Uterus (tissue), 4 donors: ENCODE measurements around the gene ACOT7. TPM values are rescaled to one million over a fixed set of nuclear protein-coding genes. Genes with fewer than 3 reads are reported as not detected.
A peak's percentile ranks its signal among the peaks of the same experiment; 100 is the strongest.

Experiments used
- DNase-seq, 2 donors: peaks; one replicate each; pipeline ENCODE4 v3.0.0-alpha.2; 2019 to 2020
- H3K27ac ChIP-seq, 2 donors: fragments of 200-600 bp; sonication (generic); 1 replicate in 1 of 2; 2 replicates in 1 of 2; pipeline ENCODE4 v1.5.1; 2016 to 2018
- H3K27me3 ChIP-seq, 2 donors: fragments of 200-600 bp; sonication (generic); one replicate each; pipeline ENCODE4 v1.5.1; 2018 to 2019; ENCODE audit warnings: control low read depth in 1 of 2
- H3K36me3 ChIP-seq, 2 donors: fragments of 200-600 bp; sonication (generic); one replicate each; pipeline ENCODE4 v1.5.1; 2019; ENCODE audit warnings: control low read depth in 1 of 2
- H3K4me1 ChIP-seq, 2 donors: fragments of 200-600 bp; sonication (generic); one replicate each; pipeline ENCODE4 v1.5.1; 2018 to 2019; ENCODE audit warnings: control low read depth in 1 of 2
- H3K4me3 ChIP-seq, 2 donors: fragments of 200-600 bp; sonication (generic); 1 replicate in 1 of 2; 2 replicates in 1 of 2; pipeline ENCODE4 v1.5.1; 2018 to 2019; ENCODE audit warnings: mild to moderate bottlenecking in 1 of 2
- H3K9me3 ChIP-seq, 2 donors: fragments of 200-600 bp; sonication (generic); one replicate each; pipeline ENCODE4 v1.5.1; 2019; ENCODE audit warnings: control low read depth in 1 of 2
- POLR2A ChIP-seq, 2 donors: fragments of 450-650 bp; IDR thresholded peaks; one replicate each; pipeline ENCODE4 v1.6.1; 2016; ENCODE audit warnings: antibody characterized with exemption in 2 of 2, mild to moderate bottlenecking in 1 of 2, moderate library complexity in 1 of 2
- intact Hi-C: fragments of 100-400 bp; cut with DNase I; formaldehyde crosslinking; loops from one replicate; pipeline ENCODE4 v1.15.1; 2023; ENCODE audit warnings: low total_unique reads
- total RNA-seq, 4 donors: library from RNA; depleted of rRNA in 3 of 4; stranded (reverse); fragments of >200 nt in 3 of 4; gene quantifications; one replicate each; pipeline versions ENCODE4 v1.1.0 to v1.2.4, GENCODE V29; 2014 to 2023
- TF ChIP-seq, protein P1 (sequence below), 4 experiments: fragments of 200-600 bp in 2 of 4; fragments of 450-650 bp in 2 of 4; sonication (generic) in 2 of 4; IDR thresholded peaks; one replicate each; pipeline ENCODE4 v1.5.1; 2016 to 2019; ENCODE audit warnings: antibody characterized with exemption in 4 of 4, mild to moderate bottlenecking in 2 of 4, moderate library complexity in 1 of 4
- donor health status: DM: yes; HTN: yes; CAD: no.

Gene ACOT7
- total RNA-seq, 4 donors from 2014 or later: 7.4 to 27.6 (median 12.4) TPM

- H3K27me3 ChIP-seq: no peaks in the 10 kb centered on the region
- peaks cover 6 to 11% of the 10 kb centered on the region in 2 donors for H3K4me1 ChIP-seq
- H3K9me3 ChIP-seq: no peaks in the 10 kb centered on the region
- peak in 1 of 2 donors; percentile 39 for DNase-seq
- no peaks in the 10 kb centered on the region for H3K36me3 ChIP-seq
- intact Hi-C loops: no loop called here
- TF ChIP-seq, protein P1, sequence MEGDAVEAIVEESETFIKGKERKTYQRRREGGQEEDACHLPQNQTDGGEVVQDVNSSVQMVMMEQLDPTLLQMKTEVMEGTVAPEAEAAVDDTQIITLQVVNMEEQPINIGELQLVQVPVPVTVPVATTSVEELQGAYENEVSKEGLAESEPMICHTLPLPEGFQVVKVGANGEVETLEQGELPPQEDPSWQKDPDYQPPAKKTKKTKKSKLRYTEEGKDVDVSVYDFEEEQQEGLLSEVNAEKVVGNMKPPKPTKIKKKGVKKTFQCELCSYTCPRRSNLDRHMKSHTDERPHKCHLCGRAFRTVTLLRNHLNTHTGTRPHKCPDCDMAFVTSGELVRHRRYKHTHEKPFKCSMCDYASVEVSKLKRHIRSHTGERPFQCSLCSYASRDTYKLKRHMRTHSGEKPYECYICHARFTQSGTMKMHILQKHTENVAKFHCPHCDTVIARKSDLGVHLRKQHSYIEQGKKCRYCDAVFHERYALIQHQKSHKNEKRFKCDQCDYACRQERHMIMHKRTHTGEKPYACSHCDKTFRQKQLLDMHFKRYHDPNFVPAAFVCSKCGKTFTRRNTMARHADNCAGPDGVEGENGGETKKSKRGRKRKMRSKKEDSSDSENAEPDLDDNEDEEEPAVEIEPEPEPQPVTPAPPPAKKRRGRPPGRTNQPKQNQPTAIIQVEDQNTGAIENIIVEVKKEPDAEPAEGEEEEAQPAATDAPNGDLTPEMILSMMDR (IDR thresholded peaks at IDR 0.05): no peak
- TF ChIP-seq POLR2A (IDR thresholded peaks at IDR 0.05): no peak
- H3K27ac ChIP-seq: peak overlapping the region; percentile 53 to 70
- no peak overlapping the region for H3K4me3 ChIP-seq
These were observed 63.1 kb downstream of the ACOT7 start for GRCh38 chr1:6330410-6330911.

DNA sequence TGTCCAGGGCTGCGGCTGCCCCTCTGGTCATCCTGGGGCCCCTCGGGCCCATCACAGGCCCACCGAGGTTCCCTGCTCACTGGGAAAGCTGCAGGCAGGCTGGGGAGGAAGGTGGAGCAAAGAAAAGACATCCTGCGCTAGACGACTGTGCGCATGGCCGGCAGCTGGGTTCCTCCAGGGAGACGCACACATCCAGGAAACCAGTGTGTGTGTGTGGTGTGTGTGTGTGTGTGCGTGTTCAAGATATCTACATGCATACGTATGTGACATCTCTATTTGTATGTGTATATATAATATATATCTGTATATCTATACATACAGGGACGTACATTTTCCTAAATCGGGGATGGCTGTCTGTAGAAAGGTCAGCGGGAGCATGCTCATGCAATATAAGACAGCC lies 63.7 kb downstream of the ACOT7 start:
- Histone ChIP-seq H3K27ac (peak overlapping the region; percentile 53 to 70), H3K9me3 (no peaks in the 10 kb centered on the region), H3K27me3 (no peaks in the 10 kb centered on the region), H3K36me3 (no peaks in the 10 kb centered on the region), H3K4me1 (peaks cover 6 to 11% of the 10 kb centered on the region in 2 donors), H3K4me3 (no peak overlapping the region)
- TF ChIP-seq, protein P1 (IDR thresholded peaks at IDR 0.05): no peak
- TF ChIP-seq POLR2A (IDR thresholded peaks at IDR 0.05): no peak
- DNase-seq: no peak
- intact Hi-C loops: no loop called here

- TF ChIP-seq, protein P1 (IDR thresholded peaks at IDR 0.05): no peak
- no peak for TF ChIP-seq POLR2A (IDR thresholded peaks at IDR 0.05)
- H3K27ac ChIP-seq: peak overlapping the region; percentile 53 to 70
These were observed 64.2 kb downstream of the ACOT7 start for GRCh38 chr1:6329396-6329795.

GRCh38 chr1:6328696-6329095 lies 64.9 kb downstream of the ACOT7 start:
- DNase-seq: no peak
- H3K27me3 ChIP-seq: no peaks in the 10 kb centered on the region
- no peak overlapping the region for H3K4me3 ChIP-seq
- intact Hi-C loops: no loop called here
- peak overlapping the region; percentile 53 to 70 for H3K27ac ChIP-seq
- peaks cover 6 to 11% of the 10 kb centered on the region in 2 donors for H3K4me1 ChIP-seq
- TF ChIP-seq, protein P1 (IDR thresholded peaks at IDR 0.05): no peak
- TF ChIP-seq POLR2A (IDR thresholded peaks at IDR 0.05): no peak
- H3K9me3 ChIP-seq: no peaks in the 10 kb centered on the region
- no peaks in the 10 kb centered on the region for H3K36me3 ChIP-seq

More at GRCh38 chr1:6329396-6329795, 64.2 kb downstream of the ACOT7 start:
- H3K9me3 ChIP-seq: no peaks in the 10 kb centered on the region
- peaks cover 6 to 11% of the 10 kb centered on the region in 2 donors for H3K4me1 ChIP-seq
- no peaks in the 10 kb centered on the region for H3K36me3 ChIP-seq
- DNase-seq: peak; percentile 52 to 72
- H3K27me3 ChIP-seq: no peaks in the 10 kb centered on the region
- intact Hi-C loops: no loop called here
- no peak overlapping the region for H3K4me3 ChIP-seq

DNA sequence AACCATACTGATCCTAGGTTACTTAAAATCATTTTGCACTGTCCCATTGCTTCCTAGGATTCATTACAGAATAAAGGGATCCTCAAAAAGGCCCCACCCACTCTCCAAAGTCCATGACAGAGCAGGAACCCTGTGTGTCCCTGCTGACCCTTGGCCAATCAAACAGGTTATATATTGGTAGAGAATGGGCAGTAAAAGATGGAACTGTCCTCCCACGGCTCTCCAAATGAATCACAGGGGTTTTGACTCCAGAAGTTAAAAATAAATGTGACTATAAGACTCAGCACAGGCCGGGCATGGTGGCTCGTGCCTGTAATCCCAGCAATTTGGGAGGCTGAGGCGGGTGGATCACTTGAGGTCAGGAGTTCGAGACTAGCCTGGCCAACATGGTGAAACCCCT lies 65.5 kb downstream of the ACOT7 start:
- Histone ChIP-seq H3K9me3 (no peaks in the 10 kb centered on the region), H3K4me3 (no peak overlapping the region), H3K27ac (peak overlapping the region in 1 of 2 donors; percentile 70), H3K4me1 (peaks cover 6 to 11% of the 10 kb centered on the region in 2 donors), H3K27me3 (no peaks in the 10 kb centered on the region), H3K36me3 (no peaks in the 10 kb centered on the region)
- intact Hi-C loops: no loop called here
- no peak for DNase-seq
- TF ChIP-seq POLR2A (IDR thresholded peaks at IDR 0.05): no peak
- TF ChIP-seq, protein P1 (IDR thresholded peaks at IDR 0.05): no peak
